DMS 273 treated with DMSO at 0.1 percent for 48 hours (cell line): ENCODE data around the gene MBD2.

Source experiments
- DNase-seq: peaks from one replicate; lab custom pipeline; 2025; lab: John Stamatoyannopoulos, UW

MBD2 gene

GRCh38 chr18:54197747-54198411, 26.6 kb downstream of the MBD2 start:
- DNase-seq = no peak

DNA sequence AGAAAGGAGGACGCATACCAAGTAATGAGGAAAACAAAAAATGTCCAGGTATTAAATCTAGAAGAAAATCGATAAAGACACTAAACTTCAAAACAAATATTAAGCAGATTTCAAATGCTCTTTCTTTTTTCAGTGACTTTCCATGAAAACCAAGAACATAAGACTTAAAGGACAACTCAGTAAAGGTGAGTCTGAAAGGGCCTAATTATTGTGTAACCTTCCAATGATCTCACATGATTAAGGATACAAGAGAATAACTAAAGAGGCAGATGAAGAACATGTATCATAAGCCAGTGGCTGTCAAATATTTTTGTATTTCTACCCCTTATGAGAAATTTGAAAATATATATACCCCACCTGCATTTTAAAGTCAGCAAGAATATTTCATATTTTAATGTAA, 30.7 kb downstream of the MBD2 start:
- no peak for DNase-seq

GRCh38 chr18:54192900-54193299, 31.6 kb downstream of the MBD2 start:
- DNase-seq = no peak

- DNase-seq = no peak
Observed at GRCh38 chr18:54192415-54192814, 32.1 kb downstream of the MBD2 start.

GRCh38 chr18:54191352-54191751, 33.1 kb downstream of the MBD2 start:
- no peak for DNase-seq

GRCh38 chr18:54187372-54187771, 37.1 kb downstream of the MBD2 start:
- DNase-seq = no peak

DNA sequence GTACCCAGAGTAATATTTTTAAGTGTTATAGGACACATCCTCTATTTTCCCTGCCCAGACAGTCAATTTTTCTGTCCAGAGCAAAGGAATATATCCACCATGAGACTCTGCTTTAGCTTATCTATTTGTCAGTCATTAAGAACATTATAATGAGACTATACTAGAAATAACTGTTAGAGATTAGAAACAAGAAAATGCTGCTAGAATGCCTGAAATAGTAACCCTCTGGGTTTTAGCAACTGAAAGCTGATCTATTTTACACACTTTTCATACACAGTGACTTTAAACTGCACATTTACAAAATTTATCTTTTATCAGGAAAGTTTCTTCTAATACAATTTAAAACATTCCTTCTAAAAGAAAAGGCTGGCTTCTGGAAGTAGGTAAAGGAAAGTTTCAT, 39.6 kb downstream of the MBD2 start:
- no peak for DNase-seq

GRCh38 chr18:54183390-54183789, 41.1 kb downstream of the MBD2 start:
- no peak for DNase-seq

DNA sequence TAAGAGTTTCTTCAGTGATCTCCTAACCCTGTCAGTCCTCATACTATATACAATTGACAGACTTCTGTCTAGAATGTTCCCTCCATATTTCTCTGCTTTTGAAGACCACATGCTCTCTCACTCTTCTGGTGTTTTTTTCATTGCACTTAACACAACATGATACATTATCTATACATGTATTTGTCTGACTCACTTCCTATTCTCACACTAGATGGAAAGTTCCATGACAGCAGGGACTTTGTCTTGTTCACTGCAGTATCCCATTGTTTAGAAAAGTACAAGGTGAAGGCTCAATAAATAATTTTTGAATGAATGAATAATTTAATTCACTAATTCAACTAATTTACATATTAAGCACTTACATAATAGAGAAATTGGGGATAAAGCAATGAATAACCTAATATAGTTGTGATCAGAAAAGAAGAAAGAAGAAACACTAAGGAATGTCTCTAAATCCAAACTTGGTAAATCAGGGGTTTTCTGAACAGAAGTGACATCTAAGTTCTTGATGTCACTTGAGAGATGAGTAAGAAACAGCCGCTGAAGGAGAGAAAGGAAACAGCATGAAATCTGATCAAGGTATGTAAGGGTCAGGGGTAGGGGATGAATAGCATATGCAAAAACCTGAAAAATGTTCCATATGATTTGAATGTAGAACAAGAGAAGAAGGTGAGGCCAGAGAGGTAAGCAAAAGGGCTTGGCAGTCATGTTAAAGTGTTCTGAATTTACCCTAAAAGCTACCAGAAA, 42.4 kb downstream of the MBD2 start:
- no peak for DNase-seq

- DNase-seq = no peak
Observed at GRCh38 chr18:54173980-54174630, 50.4 kb downstream of the MBD2 start.

- DNase-seq = no peak
Observed at GRCh38 chr18:54173250-54173649, 51.2 kb downstream of the MBD2 start.

GRCh38 chr18:54169431-54170403, 54.8 kb downstream of the MBD2 start:
- no peak for DNase-seq

GRCh38 chr18:54165450-54165849, 59.0 kb downstream of the MBD2 start:
- DNase-seq = peak; percentile 18

DNA sequence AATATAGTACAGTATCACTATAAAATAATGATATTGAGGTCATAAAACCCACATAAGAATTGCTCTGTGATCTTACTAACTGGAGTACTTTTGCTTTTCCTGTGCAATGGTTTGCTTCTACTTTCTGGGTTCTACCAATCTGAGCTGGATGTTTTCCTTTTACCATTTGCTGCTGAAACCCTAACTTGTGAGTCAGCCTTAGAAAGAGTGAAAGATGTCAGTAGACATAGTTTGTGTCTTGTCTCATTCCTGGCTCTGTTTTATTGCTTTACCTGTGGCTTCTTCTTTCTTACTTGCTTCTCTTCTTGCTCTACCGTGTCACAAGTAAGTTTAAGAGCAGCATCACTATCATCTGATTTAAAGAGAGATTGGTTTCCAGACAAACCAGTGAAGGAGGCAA, 61.0 kb downstream of the MBD2 start:
- no peak for DNase-seq

DNA sequence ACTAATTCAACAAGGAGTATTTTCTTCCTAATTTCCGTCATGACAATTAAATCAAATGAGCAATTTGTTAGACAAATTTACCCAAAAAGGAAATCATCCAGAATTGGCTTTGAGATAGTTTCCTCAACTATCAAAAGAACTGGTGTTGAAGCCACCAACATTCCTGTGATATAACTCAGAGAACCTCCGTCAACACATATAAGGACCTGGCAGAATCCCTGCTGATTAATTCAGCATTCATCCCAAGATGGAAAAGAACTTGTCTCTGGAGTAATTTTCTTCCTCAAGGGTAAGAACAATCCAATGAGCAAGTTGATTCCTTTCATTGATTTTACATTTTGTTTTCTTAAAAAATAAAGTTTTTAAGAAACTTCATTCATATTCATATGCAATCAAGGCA, 62.0 kb downstream of the MBD2 start:
- DNase-seq = no peak

GRCh38 chr18:54161267-54161666, 63.2 kb downstream of the MBD2 start:
- no peak for DNase-seq

DNA sequence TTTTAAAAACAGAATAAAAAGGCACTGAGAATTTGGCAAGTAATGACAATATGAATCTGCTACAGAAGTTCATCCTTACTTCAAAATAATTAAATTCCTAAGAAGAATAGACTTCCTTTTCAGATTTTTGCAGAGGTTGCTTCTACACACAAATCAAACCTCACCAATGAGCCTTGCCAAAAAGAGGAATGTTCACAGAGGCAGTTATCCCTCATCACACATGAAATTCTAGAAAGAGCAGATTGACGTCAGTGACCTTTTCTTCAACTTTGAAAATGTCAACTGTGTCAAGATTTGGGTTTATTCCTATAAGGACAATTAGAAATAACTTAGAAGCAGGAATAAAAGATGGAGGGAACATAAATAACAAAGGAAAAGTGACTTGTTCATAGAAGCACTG, 64.6 kb downstream of the MBD2 start:
- no peak for DNase-seq

GRCh38 chr18:54157646-54158385, 66.7 kb downstream of the MBD2 start:
- no peak for DNase-seq

GRCh38 chr18:54155412-54155811, 69.1 kb downstream of the MBD2 start:
- no peak for DNase-seq

DNA sequence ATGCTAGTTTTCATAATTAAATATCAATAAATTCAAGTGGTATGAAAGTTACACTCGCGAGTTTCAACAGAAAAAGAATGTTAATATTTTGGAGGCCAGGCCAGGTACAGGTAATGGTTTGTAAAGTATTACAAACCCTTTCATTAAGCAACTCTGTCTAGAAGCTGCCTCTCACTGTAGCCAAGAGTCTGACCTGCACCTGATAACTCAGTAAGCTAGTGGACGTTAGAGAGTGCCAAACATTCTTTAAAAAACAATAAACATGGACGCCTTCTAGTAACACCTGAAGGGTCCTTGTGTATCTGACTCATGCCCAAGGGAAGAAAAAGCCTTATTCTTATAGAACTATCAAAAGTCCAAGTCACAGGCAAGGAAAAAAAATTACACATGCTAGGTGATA, 70.2 kb downstream of the MBD2 start:
- no peak for DNase-seq

DNA sequence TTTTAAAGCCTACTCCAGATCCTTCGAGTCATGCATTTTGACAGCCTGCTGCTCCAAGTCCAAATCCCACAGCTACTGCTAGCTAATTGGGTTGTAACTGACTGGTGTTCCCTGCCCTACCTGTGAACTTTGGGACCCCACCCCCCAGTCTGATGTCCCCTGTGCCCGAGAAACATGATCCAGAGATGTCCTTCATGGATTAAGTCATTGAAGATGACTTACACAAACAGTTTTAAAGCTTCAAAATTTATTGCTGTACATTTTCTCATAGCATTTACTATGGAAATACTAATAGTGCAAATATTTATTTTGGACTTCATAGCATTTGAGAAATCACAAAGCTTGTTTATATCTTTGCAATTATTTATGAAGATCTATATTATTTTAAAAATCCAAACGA, 73.1 kb downstream of the MBD2 start:
- DNase-seq = no peak
